Epithelial cell of prostate (primary cell): ENCODE results near the gene TMIGD3.

Experiments
- DNase-seq: peaks from one replicate; pipeline ENCODE4 v3.0.0-alpha.2; 2011; ENCODE audit warnings: low read depth, low spot score
- H3K27ac ChIP-seq: fragments of 450-650 bp; 2 replicates; pipeline ENCODE4 v1.5.1; 2017; ENCODE audit warnings: mild to moderate bottlenecking

TMIGD3 gene

DNA sequence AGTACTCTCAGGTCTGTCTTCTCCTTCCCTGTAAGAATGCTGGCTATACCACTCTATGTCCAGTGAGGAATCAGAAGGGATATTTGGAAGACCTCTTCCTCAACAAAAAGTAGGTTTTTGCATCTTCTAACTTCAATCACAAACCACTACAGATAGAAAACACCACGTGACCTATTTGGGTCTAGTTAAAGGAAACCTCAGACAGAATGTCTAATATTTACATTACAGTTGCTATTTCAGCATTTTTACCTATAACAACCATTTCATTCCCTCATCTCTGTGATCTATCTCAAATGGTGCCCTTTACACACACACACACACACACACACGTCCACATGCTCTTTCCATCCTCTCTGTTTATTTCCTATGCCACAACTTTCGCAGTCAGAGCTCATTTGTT lies 7.9 kb upstream of the TMIGD3 start:
- DNase-seq: no peak

DNA sequence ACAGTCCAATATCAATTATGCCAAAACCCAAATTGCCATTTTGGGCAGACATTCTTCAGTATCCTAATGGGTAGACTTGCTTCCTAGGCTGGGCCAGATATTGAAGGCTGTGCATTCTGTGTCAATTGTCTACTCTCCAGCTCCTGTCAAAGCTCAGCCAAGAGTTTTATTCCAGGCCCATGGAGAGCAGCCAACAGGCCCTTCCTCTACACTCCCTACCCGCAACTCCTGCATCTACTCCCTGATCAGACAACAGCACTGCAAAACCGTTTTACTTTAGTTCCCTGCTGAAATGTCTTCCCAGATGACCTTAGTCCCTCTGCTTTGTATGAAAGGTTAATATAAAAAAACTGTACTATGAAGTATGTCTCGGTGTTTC lies 6.6 kb upstream of the TMIGD3 start:
- DNase-seq: no peak
- H3K27ac ChIP-seq: no peak overlapping the region

More for the DNA sequence above, 7.9 kb upstream of the TMIGD3 start:
- no peak overlapping the region for H3K27ac ChIP-seq

DNA sequence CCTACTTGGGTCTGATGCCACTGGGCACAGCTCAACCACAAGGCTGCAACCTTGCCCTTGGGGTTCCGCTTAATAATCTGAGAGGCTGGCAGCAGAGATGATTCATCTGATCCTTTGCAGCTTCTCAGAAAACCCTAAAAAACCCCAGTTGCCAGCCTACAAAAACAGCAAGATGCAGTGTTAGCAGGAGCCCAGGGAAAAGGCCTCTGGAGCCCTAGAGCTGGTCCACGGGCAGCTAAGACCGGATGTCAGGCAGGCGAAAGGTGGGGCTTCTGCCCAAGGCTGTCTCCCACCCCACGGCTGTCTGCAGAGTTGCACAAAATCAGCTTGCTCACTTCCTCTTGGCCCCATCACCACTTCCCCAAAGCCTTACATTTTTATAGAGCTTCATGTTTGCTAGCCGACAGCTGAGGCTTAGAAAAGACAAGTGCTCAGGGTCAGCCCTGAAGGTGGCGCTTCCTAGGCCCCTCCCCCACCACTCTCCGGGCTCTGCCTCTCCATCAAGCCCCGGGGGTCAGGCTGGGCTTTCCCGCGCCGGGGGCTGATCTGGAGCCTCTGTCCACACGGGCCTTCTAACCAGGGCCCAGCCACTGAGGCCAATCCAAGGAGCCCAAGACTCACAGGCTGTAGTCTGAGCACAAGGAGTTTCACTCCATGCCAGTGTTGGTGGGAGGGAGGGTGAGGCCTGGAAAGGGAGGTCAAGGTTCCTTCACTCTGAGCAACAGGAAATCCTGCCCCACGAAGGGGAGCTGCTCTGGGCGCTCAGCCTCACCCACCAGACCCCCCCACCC lies 4.2 kb upstream of the TMIGD3 start:
- peak; percentile 6 for DNase-seq
- H3K27ac ChIP-seq: peak overlapping the region; percentile 89

DNA sequence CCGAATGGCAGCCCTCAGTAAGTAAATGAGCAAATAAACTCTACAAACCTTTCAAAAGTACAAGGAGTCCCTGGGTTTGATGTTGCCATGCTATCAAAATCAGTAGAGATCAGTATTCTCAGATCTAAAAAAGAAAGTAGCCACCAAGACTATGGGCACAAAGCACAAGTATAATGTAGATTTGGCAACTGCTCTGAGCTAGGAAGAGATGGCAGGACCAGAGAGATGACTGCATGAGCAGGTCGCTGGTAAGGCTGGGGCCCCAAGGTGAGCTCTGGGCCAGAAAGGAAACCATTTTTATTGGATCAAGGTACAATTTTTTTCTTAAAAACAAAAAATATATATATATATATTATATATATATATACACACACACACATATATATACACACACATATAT lies 3.1 kb upstream of the TMIGD3 start:
- peak overlapping the region; percentile 89 for H3K27ac ChIP-seq
- no peak for DNase-seq

DNA sequence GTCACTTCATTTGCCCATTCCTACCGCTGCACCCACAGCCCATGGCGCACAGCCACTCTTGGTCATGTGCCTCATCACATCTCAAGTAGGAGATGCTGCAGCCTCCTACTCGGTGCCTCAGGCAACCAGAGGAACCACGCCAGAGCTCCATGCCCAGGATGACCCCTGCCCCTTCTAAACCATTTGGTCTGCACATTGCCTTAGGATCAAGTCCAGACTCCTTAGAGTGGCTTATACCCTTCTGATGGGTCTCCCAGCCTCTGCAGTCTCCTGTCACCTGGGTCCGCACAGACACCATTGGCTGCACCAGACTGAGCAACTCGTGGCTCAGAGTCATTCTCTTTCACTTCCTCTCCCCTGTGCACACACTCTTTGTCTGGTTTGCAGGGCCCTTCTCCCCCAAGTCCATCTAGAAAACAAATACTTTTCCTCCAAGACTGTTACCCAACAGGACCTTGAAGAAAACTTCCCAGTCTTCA lies 2.2 kb upstream of the TMIGD3 start:
- no peak overlapping the region for H3K27ac ChIP-seq
- DNase-seq: no peak

DNA sequence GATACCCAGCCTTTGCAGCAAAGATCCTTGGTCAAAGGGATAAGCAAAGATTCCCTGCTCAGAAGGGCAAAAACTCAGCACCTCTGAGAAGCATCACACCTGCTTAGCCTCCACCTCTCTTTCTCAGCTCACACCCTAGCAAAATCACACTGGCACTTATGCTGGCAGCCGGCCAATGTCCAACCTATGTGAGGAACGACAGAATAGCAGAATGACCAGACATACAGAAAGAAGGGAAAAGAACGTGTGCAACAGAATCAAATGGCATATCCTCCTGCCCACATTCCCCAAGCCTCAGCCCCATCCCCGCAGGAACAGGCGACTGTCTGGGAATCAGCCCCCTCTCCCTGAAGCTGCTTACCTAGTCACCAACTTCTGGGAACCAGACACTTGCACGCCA lies 664 bp upstream of the TMIGD3 start:
- no peak for DNase-seq
- H3K27ac ChIP-seq: no peak overlapping the region

DNA sequence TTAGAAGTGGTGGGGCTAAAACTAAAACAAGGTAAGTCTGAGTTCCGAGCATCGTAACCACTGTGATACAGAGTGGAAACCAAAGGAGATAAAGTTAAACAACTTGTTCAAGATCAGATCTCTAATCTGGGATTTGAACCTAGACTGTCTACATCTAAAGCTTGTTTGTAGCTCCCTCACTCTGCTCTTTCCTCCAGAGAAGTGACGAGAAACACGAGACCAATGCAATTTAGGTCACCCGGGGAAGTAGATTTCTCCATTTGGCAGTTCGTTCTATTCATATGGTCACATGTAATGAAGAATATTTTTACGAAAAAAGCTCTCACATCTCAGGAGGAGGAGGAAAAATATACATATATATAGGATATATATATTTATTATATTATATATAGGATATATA lies 1.8 kb downstream of the TMIGD3 start:
- no peak for DNase-seq
- no peak overlapping the region for H3K27ac ChIP-seq

DNA sequence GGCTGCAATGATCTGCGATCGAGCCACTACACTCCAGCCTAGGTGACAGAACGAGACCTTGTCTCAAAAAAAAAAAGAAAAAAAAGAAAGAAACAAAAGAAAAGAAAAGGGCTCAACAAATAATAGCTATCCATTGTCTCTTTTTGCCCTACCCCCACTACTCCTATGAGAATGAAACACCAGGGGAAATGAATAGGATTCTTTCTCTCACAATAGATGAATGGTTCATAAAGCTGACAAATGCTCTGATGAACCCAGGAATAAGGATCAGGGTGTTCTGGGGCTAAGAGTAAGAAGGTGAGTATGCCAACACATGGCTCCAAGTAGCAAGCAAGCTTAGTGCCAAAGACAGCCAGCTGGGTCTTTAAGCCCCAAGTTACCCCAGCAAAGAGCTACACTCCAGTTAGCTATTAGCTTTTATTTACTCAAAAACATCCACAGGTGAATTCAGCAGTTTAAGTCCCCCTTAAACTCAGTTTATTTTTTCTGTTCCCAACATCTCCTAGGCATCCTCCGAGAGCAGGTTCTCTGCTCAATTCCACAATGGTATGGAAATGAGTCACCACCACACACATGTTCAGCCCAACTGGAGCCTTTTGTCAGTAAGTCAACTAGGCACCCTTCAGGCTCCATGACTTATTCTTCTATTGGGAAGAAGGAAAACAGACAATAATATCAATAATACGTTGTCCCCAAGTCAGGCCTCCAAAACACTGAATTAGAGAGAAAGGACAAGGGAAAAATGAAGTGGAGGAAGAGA lies 4.2 kb downstream of the TMIGD3 start:
- DNase-seq: no peak
- H3K27ac ChIP-seq: no peak overlapping the region

DNA sequence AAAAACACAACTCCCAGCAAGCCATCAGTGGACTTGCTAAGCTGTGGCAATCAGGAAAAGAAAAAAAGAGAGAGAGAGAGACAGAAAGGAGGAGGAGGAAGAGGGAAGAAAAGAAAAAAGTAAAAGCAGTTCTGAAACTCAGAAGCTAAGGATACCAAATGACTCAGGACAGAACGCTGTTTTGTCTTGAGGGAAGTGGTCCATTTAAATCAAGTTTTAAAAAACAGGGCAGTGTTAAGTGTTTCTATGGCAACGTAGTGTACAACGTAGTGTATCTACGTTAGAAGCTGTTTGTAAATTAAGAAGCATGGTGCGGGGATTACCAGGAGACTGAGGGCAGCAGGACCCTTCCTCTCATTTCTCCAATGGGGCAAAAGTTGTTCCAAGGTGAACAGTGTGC lies 5.8 kb downstream of the TMIGD3 start:
- DNase-seq: no peak
- H3K27ac ChIP-seq: no peak overlapping the region

DNA sequence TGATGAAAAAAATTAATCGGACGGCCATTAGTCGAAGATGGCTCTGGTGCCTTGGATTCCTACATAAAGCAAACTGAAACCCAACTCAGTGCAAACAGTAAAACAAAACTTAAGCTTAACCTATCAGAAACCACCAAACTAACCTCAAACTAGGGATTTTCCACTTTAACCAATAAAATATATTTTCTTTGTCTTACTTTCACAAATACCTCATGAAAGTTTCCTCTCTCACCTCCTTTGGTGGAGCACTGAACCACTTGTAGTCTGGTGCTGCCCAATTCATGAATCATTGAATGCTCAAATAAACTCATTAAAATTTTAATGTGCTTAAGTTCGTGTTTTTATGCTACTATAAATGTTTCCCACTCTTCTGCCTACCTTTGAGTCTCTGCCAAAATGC lies 7.0 kb downstream of the TMIGD3 start:
- H3K27ac ChIP-seq: no peak overlapping the region
- DNase-seq: no peak

DNA sequence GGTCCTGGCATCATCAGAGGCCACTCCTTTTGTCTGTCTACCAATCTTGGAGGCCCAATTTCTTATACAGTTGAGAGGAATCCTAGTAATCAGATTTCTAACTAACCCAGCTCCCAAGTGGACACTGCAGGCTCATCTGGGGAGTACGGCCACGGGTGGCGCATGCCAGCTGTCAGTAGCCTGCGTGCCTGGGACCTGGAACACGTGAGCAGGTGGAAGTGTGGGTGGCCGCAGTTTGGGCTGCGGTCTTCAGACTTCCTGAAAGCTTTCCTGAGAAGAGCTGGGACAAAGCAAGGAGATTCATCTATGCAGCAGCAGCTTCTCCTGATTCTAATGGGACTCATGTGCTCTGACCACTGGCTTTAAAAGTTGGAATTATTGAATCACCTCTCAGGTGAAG lies 12.4 kb downstream of the TMIGD3 start:
- no peak overlapping the region for H3K27ac ChIP-seq

DNA sequence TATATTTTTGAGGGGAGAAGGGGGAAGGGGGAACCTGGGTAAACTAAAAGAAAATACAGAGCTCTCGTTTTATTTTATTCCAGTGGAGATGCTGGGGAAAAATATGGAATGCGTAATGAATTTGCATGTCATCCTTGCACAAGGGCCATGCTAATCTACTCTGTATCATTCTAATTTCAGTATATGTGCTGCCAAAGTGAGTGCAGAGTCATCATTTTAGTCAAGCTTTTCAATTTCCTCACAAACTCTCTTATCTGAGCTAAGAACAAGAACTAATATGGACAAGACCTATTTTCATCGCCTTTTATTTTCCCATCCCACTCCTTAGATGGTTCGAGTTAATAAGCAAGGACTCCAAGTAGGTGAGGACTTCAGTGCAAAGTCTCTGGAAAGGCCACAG lies 13.2 kb downstream of the TMIGD3 start:
- DNase-seq: no peak
- H3K27ac ChIP-seq: no peak overlapping the region

More for the DNA sequence above, 12.4 kb downstream of the TMIGD3 start:
- no peak for DNase-seq

DNA sequence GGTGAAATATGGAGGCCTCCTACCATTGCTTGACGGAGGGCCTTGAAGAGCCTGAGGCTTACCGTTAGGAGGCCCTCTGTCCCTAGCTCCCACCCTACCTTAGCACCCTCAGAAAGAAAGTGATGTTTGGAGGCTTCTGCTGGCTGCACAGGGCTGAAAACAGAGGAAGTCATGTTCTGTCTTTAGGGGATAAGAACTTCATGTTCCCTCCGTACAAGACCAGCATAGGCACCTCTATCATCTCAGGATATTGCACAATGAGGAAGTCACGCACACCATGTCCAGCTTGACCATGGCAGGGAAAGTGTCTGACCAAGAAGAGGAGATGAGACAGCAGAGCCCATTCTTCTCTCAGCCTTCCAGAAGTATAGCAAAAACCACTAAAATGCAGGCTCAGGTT lies 13.8 kb downstream of the TMIGD3 start:
- DNase-seq: no peak
- H3K27ac ChIP-seq: no peak overlapping the region

DNA sequence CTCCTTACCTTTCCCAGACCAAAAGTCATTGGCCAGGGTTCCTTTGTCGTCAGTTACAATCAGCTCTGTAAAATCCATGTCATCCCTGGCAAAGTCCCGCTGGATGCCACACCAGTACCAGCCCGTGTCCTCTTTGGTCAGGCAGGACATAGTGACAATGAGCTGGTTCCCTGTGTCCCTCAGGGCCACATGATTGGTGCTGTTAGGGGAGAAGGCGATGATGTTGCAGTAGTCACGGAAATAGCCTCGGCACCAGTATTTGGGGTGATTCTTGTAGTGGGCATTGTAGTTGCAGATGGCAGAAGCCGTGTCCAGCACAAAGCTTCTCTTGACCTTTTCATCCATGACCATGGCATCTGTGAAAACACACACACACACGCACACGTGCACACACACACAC lies 14.8 kb downstream of the TMIGD3 start:
- H3K27ac ChIP-seq: no peak overlapping the region
- DNase-seq: no peak

DNA sequence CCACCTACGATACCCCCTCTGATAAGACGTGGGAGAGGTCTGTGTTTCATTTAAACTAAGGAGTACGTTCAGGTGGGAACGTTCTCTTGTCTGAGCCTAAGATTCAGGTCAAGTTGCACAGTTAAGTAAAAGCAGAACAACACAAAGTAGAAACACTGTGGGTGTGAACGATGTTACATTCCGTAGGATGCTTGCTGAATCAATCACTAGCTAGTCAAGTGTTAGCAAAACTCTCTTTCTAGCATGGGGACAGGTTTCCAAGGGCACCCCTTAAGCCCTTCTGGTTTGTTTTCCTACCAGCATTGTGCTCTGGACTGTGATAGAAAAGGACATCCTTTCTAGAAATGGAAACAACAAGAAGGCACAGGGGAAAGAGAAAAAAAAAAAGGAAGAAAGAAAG lies 16.3 kb downstream of the TMIGD3 start:
- no peak overlapping the region for H3K27ac ChIP-seq
- DNase-seq: no peak

DNA sequence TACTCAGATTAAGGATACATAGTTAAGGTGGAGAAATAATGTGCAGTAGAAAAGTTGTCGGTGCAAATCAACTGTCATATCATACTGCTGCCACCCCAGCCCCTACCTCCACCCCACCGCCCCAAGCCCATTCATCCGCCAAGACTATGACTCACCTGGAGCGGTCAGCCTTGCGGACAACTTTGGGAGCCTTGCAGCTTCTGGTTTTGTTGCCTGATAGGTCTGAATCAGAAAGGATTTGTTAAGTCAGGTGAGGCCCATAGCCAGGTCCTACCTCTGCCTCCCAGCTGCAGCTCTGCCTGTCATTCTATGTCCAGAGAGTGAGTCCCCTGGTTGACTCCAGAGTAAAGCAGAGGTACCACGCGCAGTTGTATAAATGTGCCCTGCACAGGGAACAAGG lies 17.0 kb downstream of the TMIGD3 start:
- no peak overlapping the region for H3K27ac ChIP-seq
- DNase-seq: no peak

DNA sequence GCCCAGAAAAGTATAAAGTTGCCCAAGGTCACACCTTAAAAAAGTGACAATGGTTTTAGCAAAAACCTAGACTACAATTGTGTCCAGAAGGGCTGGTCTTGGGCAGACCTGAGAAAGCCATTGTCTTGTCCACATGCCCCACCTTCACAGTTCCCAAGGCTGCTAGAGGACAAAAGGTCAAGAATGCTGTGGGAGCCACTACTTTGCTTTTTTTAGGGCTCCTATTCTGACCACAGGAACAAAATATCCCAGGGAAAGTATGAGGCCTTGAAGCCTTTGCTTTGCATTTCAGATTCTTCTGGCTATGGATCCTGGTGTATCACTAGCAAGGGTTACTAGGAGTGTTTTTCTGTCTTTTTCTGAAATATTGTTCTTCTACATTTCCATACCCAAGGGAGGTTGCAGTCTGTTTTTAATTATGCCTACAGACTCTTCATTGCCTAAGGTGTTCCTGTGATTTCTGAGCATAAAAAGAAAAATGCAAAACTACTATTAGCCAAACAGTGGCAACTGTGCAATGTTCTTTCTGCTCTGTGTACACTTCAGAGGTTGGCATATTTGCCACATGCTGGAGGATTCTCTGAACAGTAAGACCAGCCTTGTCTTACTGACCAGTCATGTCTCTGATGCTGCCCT lies 18.9 kb downstream of the TMIGD3 start:
- no peak for DNase-seq
- no peak overlapping the region for H3K27ac ChIP-seq

DNA sequence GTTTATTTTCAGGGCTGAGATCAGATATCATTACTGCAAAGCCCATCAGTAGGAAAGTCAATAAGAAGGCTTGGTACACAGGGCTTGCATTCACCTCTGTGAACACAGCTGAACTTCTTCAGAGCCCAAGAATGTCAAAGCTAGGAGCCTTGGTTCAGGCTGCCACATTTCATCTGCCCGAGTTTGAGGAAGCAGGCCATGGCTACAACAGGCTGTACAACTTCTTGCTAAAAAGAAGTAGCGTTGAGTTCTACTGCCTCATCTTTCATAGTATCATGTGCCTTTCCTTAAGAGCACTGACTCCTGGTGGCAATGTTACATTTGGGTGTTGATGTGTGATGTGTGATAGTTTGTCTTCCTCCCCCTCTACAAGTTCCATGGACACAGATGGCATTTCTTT lies 19.6 kb downstream of the TMIGD3 start:
- no peak overlapping the region for H3K27ac ChIP-seq
- DNase-seq: no peak

DNA sequence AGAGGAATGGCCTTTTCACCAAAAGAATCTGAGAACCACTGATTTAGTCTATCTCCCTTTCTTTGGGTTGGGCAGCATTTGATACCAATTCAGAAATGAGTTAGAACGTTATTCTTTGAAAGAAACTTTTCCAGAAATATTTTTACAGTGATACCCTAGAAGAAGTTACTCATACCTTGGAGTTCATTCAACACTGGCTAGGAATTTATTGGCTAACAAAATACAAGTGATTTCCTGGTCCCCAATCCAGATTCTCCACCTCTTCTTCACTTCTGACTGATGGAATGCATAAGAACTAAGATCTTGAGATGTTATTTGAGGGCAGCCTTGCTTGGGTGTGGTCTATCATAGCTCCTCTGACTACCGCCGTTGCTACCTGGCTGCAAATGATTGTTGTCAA lies 20.3 kb downstream of the TMIGD3 start:
- DNase-seq: no peak
- H3K27ac ChIP-seq: no peak overlapping the region

DNA sequence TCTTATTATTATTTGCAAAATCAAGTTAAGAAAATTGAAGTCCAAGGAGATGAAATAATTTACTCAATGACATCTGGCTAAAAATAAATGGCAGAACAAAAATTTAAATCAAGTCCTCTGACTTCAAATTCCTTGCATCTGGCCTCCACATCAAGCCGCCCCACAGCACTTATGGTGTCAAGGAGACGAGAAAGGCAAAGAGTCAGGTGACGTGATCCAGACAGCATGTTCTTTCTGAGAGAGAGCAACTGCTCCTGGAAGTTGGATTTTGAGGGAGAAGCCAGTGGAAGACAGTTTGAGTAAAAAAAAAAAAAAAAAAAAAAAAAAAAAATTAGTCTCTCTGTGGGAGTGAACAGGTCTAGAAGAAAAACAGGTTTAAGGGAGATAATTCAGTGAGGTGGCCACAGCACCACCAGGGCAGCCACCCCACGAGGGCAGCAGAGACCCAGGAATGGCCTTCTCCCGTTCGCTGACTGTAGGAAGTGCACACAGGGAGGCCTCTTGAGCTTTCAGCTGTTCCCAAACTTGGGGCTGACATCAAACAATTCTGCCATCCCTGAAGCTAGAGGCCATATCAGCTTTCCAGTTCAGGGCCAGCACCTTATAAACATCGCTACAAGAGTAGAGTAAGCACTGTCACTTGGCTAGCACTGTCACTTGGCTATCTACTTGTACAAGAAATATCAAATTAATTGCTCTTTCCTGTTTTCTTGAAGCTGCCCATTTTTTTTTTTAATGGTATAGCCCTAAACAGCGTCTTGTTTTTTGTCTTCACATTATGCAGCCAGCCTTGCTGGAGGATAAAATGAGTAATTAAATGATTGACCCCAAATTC lies 21.8 kb downstream of the TMIGD3 start:
- no peak overlapping the region for H3K27ac ChIP-seq
- DNase-seq: no peak
